Uterus (tissue), 4 donors: ENCODE data around the gene NLRX1. TPM values are rescaled to one million over a fixed set of nuclear protein-coding genes. Genes with fewer than 3 reads are reported as not detected.
"Not testable (repeated sequence)": the region's sequence is repeated elsewhere in the genome, so short reads cannot be mapped to it uniquely, and the experiment has no call there.

Experiments used
- DNase-seq, 2 donors: peaks; one replicate each; pipeline ENCODE4 v3.0.0-alpha.2; 2019 to 2020
- H3K27ac ChIP-seq, 2 donors: fragments of 200-600 bp; sonication (generic); 1 replicate in 1 of 2; 2 replicates in 1 of 2; pipeline ENCODE4 v1.5.1; 2016 to 2018
- H3K27me3 ChIP-seq, 2 donors: fragments of 200-600 bp; sonication (generic); one replicate each; pipeline ENCODE4 v1.5.1; 2018 to 2019; ENCODE audit warnings: control low read depth in 1 of 2
- H3K36me3 ChIP-seq, 2 donors: fragments of 200-600 bp; sonication (generic); one replicate each; pipeline ENCODE4 v1.5.1; 2019; ENCODE audit warnings: control low read depth in 1 of 2
- H3K4me1 ChIP-seq, 2 donors: fragments of 200-600 bp; sonication (generic); one replicate each; pipeline ENCODE4 v1.5.1; 2018 to 2019; ENCODE audit warnings: control low read depth in 1 of 2
- H3K4me3 ChIP-seq, 2 donors: fragments of 200-600 bp; sonication (generic); 1 replicate in 1 of 2; 2 replicates in 1 of 2; pipeline ENCODE4 v1.5.1; 2018 to 2019; ENCODE audit warnings: mild to moderate bottlenecking in 1 of 2
- H3K9me3 ChIP-seq, 2 donors: fragments of 200-600 bp; sonication (generic); one replicate each; pipeline ENCODE4 v1.5.1; 2019; ENCODE audit warnings: control low read depth in 1 of 2
- CTCF ChIP-seq, 4 experiments: fragments of 200-600 bp in 2 of 4; fragments of 450-650 bp in 2 of 4; sonication (generic) in 2 of 4; IDR thresholded peaks; one replicate each; pipeline ENCODE4 v1.5.1; 2016 to 2019; ENCODE audit warnings: antibody characterized with exemption in 4 of 4, mild to moderate bottlenecking in 2 of 4, moderate library complexity in 1 of 4
- POLR2A ChIP-seq, 2 donors: fragments of 450-650 bp; IDR thresholded peaks; one replicate each; pipeline ENCODE4 v1.6.1; 2016; ENCODE audit warnings: antibody characterized with exemption in 2 of 2, mild to moderate bottlenecking in 1 of 2, moderate library complexity in 1 of 2
- intact Hi-C: fragments of 100-400 bp; cut with DNase I; formaldehyde crosslinking; loops from one replicate; pipeline ENCODE4 v1.15.1; 2023; ENCODE audit warnings: low total_unique reads
- total RNA-seq, 4 donors: library from RNA; depleted of rRNA in 3 of 4; stranded (reverse); fragments of >200 nt in 3 of 4; gene quantifications; one replicate each; pipeline versions ENCODE4 v1.1.0 to v1.2.4, GENCODE V29; 2014 to 2023
- donor health status: DM: yes; HTN: yes; CAD: no.

The NLRX1 gene
- total RNA-seq, 4 donors from 2014 or later, result 5.1 to 23.5 (median 16.8) TPM

DNA sequence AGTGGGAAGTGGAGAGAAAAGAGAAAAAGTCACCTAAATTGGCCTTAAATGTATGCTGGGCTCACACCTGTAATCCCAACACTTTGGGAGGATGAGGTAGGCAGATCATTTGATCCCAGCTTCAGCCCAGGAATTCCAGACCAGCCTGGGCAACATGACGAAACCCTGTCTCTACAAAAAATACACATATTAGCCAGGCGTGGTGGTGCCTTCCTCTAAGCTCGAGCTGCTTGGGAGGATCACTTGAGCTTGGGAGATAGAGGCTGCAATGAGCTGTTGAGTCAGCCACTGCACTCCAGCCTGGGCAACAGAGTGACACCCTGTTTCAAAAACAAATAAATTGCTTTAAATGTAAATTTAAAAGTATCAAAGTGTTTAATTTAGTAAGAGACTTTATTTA lies 41.5 kb downstream of the NLRX1 start:
- H3K36me3 ChIP-seq, result no peaks in the 10 kb centered on the region
- H3K9me3 ChIP-seq, result no peaks in the 10 kb centered on the region
- intact Hi-C loops, result no loop called here
- no peak for TF ChIP-seq POLR2A (IDR thresholded peaks at IDR 0.05)
- TF ChIP-seq CTCF (IDR thresholded peaks at IDR 0.05), result no peak
- no peak overlapping the region for H3K4me3 ChIP-seq
- H3K27me3 ChIP-seq, result no peaks in the 10 kb centered on the region
- H3K27ac ChIP-seq, result no peak overlapping the region
- no peak for DNase-seq
- H3K4me1 ChIP-seq, result peaks cover 0 to 5% of the 10 kb centered on the region in 2 donors

GRCh38 chr11:119218141-119218878 lies 49.8 kb downstream of the NLRX1 start:
- DNase-seq, result no peak
- Histone ChIP-seq H3K4me1 (no peaks in the 10 kb centered on the region), H3K36me3 (no peaks in the 10 kb centered on the region), H3K4me3 (no peak overlapping the region), H3K9me3 (no peaks in the 10 kb centered on the region), H3K27me3 (no peaks in the 10 kb centered on the region), H3K27ac (no peak overlapping the region)
- intact Hi-C loops, result no loop called here
- TF ChIP-seq POLR2A (IDR thresholded peaks at IDR 0.05) (no peak), CTCF (IDR thresholded peaks at IDR 0.05) (no peak)

DNA sequence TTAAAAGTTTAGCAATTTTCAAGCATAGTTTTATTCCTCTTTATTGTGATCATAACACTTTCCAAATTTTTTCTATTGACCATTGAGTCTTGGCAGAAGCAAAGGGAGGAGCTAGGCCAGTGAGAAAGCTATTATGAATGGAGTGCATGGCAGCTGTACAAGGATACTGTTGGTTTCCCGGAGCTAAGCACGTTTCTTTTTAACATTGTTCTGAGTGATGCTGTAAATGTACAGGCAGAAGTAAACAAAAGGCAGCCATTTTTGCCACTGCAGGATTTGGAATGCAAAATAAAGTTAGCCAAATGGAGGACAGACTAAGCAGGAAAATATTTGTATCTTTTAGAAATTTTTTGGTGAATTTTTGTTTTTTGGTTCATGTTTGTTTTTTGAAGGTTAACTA lies 53.8 kb downstream of the NLRX1 start:
- no peaks in the 10 kb centered on the region for H3K27me3 ChIP-seq
- no peaks in the 10 kb centered on the region for H3K36me3 ChIP-seq
- H3K4me3 ChIP-seq, result no peak overlapping the region
- no peak overlapping the region for H3K27ac ChIP-seq
- intact Hi-C loops, result no loop called here
- no peak for TF ChIP-seq POLR2A (IDR thresholded peaks at IDR 0.05)
- no peak for TF ChIP-seq CTCF (IDR thresholded peaks at IDR 0.05)
- no peaks in the 10 kb centered on the region for H3K4me1 ChIP-seq
- no peaks in the 10 kb centered on the region for H3K9me3 ChIP-seq
- DNase-seq, result no peak

GRCh38 chr11:119222891-119223290 lies 54.4 kb downstream of the NLRX1 start:
- Histone ChIP-seq H3K9me3 (no peaks in the 10 kb centered on the region), H3K36me3 (no peaks in the 10 kb centered on the region), H3K27ac (no peak overlapping the region), H3K4me1 (no peaks in the 10 kb centered on the region), H3K27me3 (no peaks in the 10 kb centered on the region), H3K4me3 (no peak overlapping the region)
- TF ChIP-seq CTCF (IDR thresholded peaks at IDR 0.05), result no peak
- TF ChIP-seq POLR2A (IDR thresholded peaks at IDR 0.05), result no peak
- no peak for DNase-seq
- intact Hi-C loops, result no loop called here

DNA sequence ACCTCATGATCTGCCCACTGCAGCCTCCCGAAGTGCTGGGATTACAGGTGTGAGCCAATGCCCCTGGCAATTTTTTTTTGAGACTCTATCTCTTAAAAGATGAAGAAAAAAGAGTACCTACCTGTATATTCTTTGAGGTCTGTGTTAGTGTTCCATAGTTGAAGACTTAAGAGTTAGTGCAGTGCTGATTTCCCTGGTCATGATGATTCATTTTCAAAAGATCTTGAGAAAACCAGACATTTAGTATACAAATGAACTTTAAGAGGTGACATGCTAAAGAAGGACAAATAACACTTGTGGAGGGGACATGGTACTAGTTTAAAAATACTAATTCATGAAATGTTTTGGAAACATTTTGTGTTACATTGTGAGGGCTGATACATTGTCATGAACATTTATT lies 55.3 kb downstream of the NLRX1 start:
- Histone ChIP-seq H3K27ac (no peak overlapping the region), H3K36me3 (no peaks in the 10 kb centered on the region), H3K4me3 (no peak overlapping the region), H3K4me1 (no peaks in the 10 kb centered on the region), H3K27me3 (no peaks in the 10 kb centered on the region), H3K9me3 (no peaks in the 10 kb centered on the region)
- TF ChIP-seq POLR2A (IDR thresholded peaks at IDR 0.05) (no peak), CTCF (IDR thresholded peaks at IDR 0.05) (no peak)
- no peak for DNase-seq
- intact Hi-C loops, result no loop called here

GRCh38 chr11:119228535-119229287 lies 60.2 kb downstream of the NLRX1 start:
- H3K9me3 ChIP-seq, intact Hi-C loops, H3K36me3 ChIP-seq, H3K27ac ChIP-seq, H3K27me3 ChIP-seq, H3K4me1 ChIP-seq, DNase-seq, H3K4me3 ChIP-seq: not testable (repeated sequence)
